Measurements from ENCODE around the gene SMPDL3B.

SMPDL3B gene, protein sequence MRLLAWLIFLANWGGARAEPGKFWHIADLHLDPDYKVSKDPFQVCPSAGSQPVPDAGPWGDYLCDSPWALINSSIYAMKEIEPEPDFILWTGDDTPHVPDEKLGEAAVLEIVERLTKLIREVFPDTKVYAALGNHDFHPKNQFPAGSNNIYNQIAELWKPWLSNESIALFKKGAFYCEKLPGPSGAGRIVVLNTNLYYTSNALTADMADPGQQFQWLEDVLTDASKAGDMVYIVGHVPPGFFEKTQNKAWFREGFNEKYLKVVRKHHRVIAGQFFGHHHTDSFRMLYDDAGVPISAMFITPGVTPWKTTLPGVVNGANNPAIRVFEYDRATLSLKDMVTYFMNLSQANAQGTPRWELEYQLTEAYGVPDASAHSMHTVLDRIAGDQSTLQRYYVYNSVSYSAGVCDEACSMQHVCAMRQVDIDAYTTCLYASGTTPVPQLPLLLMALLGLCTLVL

DNA sequence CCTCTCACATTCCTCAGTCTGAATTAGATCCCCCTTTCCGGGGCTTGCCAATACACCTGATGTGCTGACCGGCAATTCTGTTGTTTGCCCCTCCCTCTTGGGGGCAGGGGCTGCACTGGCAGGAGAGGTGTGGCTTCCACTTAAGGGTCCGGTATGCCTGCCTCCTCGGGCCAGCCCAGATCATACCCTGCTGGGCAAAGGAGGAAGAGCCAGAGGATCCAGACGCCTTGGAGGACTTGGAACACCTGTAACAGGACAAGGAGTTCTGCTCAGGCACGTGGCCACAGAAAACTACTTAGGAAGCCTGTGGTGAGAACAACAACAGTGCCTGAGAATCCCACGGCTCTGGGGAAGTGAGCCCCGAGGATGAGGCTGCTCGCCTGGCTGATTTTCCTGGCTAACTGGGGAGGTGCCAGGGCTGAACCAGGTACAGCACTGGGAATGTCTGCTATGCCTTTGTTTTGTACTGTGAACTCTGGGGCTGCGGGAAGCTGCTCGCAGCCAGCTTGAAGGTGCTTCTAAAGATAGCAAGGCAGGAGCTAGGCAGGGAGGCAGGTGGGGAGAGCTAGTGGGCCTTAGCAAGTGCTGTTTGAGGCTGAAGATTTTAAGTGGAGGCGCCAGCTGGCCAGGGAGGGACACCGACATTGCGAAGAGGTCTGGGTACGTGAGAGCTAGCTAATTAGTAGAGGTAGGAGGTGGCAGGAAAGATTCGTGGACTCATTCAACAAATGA is at the start of gene SMPDL3B:
Gene SMPDL3B, plus strand, starts transcription at position 183 of the 732 bp plus-strand sequence. Its CDS starts 184 bp downstream, at position 367.
- peak; percentile 74 for DNase-seq

DNA sequence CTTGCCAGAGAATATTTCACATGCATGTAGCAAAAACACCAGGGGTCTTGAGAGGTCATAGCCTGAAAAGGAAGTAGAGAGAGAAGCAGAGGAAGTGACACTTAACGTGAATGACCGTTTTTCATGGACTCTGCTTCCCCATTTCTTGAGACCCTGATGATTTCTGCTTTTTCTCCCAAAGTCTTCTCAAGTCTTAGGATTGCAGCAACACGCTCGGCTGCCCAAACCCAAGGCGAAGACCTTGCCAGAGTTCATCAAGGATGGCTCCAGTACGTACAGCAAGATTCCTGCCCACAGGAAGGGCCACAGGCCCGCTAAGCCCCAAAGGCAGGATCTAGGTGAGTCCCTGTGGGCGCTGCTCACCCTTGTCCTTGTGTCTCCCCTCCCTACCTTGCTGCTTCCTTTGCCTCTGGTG is 49.7 kb upstream of the SMPDL3B start:
- DNase-seq, result no peak

- no peak for DNase-seq
Observed at GRCh38 chr1:27885621-27886352, 49.0 kb upstream of the SMPDL3B start.

- no peak for DNase-seq
Observed at GRCh38 chr1:27886353-27886679, 48.5 kb upstream of the SMPDL3B start.

DNA sequence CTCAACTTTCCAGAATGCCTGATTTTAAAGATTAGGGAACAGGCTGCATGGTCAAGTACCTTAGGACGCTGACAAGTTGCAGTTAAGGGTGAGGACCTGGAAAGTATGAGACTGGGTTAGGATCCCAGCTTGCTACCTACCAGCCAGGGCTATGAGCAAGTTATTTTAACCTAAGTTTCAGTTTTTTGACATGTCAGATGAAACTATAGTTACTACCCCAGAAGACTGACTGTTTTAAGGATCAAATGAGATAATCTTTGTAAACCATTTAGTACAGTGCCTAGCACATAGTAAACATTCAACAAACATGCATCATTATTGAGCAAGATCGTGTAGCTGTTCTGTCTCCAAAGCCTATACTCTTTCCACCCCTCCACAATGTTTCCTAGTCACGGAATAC is 48.1 kb upstream of the SMPDL3B start:
- DNase-seq, result no peak

DNA sequence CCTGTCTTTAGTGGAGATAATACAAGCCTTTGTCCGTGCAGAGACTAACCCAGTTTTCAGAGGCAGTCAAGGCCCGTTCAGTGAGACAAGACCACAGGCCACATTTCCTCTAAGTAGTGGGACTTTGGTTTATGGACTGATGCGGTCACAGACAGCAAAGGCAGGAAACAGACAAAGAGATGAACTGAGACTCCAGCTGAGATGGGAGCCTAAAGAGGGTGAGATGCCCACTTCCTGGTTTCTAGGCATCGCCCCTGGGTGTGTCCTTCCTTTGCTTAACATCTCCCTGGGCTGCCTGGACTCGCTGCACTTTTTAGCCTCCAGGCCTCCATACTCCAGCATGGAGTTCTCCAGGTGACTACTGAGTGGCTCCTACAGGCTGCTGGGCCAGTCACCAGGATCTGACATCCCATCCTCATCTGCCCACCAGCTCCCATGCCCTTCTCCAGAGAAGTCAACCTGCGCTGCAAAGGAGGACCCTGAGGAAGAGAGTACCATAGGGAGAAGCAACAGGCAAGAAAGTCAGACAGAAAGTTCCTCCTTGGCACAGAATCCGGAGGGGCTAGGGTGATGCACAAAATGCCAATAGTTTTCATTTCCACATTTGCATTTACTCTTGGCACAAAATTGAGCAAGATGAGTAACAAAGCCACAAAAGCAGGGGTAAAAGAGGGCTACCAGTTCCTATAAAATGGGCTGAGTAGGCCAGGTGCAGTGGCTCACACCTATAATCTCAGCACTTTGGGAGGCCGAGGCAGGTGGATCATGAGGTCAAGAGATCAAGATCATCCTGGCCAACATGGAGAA is 47.4 kb upstream of the SMPDL3B start:
- no peak for DNase-seq

- no peak for DNase-seq
Observed at GRCh38 chr1:27889506-27889905, 45.3 kb upstream of the SMPDL3B start.

- DNase-seq, result no peak
Observed at GRCh38 chr1:27891196-27891889, 43.5 kb upstream of the SMPDL3B start.

DNA sequence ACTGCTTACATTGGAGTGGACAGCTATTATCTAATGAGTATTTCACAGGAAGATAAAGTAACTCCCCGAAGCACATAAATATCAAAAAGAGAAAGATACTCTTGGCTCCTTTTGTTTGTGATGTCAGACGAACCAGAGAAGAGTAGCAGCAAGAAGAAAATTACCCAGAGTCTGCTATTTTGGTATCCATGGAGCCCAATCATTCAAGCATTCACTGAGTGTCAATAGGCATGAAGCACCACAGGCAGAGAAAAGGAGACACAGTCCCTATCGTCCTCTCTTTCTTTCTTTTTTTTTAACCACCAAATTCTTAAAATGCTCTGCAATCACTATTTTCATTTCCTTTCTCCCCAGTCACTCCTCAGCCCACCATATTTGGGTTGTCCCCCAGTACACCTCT is 40.3 kb upstream of the SMPDL3B start:
- DNase-seq, result no peak

DNA sequence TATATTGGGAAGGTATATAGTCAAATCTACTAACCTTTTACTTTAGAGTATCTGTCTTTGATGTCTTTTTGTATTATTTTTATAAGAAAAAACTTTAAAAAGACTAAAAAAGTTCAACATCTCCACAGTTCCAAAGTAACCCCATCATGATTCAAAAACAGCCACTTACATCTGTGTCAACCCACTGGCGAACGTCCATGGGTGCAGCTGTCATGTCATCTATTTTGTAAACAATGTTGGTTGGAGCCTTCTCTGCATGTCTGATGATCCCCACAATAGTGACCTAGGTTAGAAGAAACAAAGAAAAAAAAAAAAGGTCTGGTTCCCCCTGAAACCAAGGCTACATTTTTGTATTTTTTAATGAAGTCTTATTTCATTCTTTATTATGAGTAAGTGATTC is 28.0 kb upstream of the SMPDL3B start:
- no peak for DNase-seq

- DNase-seq, result no peak
Observed at GRCh38 chr1:27912429-27912828, 22.4 kb upstream of the SMPDL3B start.

DNA sequence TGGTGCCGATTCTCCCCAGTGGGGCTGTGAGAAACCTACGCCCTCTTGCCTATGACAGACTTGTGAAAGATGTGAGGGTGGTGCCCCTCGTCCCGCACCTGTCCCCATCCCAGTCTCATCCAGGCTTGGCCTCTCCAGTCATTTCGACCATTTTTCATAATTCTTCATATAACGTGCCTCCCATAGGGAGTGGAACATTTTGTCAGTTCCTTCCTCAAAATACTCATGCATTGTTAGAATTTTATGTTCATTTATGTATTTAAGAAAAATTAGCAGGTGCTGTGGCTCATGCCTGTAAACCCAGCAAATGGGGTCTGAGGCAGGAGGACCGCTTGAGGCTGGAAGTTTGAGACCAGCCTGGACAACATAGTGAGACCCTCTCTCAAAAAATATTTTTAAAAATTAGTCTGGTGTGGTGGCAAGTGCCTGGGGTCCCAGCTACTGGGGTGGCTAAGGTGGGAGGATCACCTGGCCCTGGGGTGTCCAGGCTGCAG is 19.7 kb upstream of the SMPDL3B start:
- no peak for DNase-seq

- no peak for DNase-seq
Observed at GRCh38 chr1:27922272-27922671, 12.5 kb upstream of the SMPDL3B start.

DNA sequence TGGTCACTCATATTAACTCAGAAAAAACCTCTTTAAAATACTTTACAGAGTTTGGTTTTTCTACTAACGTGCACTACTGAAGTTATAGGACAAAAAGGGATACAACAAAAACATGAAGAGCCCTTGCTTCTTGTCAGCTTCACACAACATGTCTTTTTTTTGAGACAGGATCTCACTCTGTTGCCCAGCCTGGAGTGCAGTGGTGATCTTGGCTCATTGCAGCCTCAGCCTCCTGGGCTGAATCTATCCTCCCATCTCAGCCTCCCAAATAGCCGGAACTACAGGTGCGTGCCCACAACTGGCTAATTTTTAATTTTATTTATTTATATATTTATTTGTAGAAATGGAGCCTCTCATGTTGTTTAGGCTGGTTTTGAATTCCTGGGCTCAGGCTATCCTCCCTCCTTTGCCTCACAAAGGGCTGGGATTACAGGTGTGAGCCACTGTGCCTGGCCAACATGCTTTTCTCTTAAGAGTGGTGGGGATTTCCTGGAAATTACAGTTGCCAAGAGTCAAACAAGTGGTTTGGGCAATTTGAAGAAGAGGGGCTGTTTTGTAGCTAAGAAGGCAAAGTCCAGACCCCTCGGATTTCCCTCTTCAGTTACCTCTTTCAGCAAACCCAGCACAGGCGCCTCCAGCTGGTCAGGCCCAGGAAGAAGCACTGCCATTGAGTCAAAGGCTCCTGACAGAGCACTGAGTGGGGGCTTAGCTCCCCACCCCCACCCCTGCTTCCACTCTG is 6.4 kb upstream of the SMPDL3B start:
- DNase-seq, result no peak

GRCh38 chr1:27931184-27931583 is 3.6 kb upstream of the SMPDL3B start:
- DNase-seq, result no peak

DNA sequence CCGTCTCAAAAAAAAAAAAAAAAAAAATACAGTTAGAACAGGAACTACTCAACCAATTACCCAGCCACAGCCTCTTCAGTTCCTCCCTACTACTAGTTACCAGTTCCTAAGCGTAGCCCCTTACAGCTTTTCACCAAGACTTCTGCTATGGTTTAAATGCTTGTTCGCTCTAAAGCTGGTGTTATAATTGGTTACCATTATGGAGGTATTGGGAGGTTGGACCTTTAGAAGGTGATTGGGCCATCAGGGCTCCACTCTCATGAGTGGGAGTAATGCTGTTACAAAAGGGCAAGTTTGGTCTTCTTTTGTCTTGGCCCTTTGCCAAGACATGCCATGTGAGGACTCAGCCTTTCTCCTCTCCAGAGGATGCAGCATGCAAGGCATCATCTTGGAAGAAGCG is 3.0 kb upstream of the SMPDL3B start:
- peak; percentile 5 for DNase-seq

DNA sequence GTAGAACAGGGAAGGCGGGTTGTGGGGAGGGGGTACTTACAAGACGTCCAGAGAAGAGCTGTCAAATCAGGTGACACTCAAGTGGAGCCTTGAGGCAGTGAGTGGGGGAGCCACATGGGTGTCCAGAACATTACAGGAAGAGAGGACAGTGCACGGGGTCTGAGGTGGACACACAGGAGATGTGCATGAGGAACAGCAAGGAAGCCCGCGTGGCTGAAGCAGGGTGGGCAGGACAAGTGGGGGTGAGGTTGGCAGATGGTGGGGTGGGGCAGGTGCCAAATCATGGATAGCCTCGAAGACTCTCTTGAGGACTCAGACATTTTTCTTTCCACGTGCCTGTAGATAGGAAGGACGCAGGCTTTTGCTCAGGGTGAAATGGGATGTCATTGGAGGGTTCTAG is 921 bp downstream of the SMPDL3B start:
- peak; percentile 42 for DNase-seq

- DNase-seq, result no peak
Observed at GRCh38 chr1:27936370-27936769, 1.6 kb downstream of the SMPDL3B start.

GRCh38 chr1:27937524-27937836 is 2.7 kb downstream of the SMPDL3B start:
- no peak for DNase-seq

DNA sequence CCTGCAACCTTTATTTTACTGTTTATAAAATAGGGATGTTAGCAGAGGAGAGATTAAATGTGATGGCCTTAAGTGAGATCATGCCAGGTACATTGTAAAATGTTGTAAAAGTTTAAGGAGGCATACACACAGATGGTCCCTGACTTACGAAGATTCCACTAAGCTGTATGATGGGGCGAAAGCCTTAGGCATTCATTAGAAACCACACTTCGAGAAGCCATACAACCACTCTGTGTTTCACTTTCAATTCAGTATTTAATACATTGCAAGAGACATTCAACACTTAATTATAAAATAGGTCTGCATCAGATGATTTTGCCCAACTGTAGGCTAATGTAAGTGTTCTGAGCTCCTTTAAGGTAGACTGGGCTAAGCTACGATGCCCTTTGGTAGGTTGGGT is 3.7 kb downstream of the SMPDL3B start:
- no peak for DNase-seq

GRCh38 chr1:27940297-27940696 is 5.5 kb downstream of the SMPDL3B start:
- DNase-seq, result peak; percentile 36
